GM23338 (cell line): ENCODE results near the gene DNMT1. TPM values are rescaled to one million over a fixed set of nuclear protein-coding genes. Genes with fewer than 3 reads are reported as not detected.

Experiments used
- ATAC-seq: fragments of 200-7000 bp; cut with Tn5 transposase; 3 replicates; pipeline ENCODE4 v1.9.1; 2020
- DNase-seq: peaks from one replicate; pipeline ENCODE4 v3.0.0-alpha.2; 2015; ENCODE audit warnings: low spot score
- H2AFZ ChIP-seq: fragments of 200-600 bp; sonication (generic); 2 replicates; pipeline ENCODE4 v1.8.0; 2016; ENCODE audit warnings: antibody characterized with exemption, mild to moderate bottlenecking, moderate library complexity
- H3F3A ChIP-seq: fragments of 200-600 bp; sonication (generic); replicated peaks from 2 replicates; pipeline ENCODE4 v1.8.0; 2017; ENCODE audit warnings: antibody characterized with exemption, mixed run types, low read depth
- H3K27ac ChIP-seq: fragments of 200-600 bp; sonication (generic); 2 replicates; pipeline ENCODE4 v1.6.1; 2016; ENCODE audit warnings: low read depth
- H3K27me3 ChIP-seq: fragments of 200-600 bp; sonication (generic); 2 replicates; pipeline ENCODE4 v1.8.0; 2016; ENCODE audit warnings: mild to moderate bottlenecking, mixed run types, moderate library complexity; ENCODE audit not compliant: insufficient read depth
- H3K36me3 ChIP-seq: fragments of 200-600 bp; sonication (generic); 2 replicates; pipeline ENCODE4 v1.8.0; 2016; ENCODE audit warnings: mild to moderate bottlenecking; ENCODE audit not compliant: insufficient read depth
- H3K4me1 ChIP-seq: fragments of 200-600 bp; sonication (generic); 2 replicates; pipeline ENCODE4 v1.8.0; 2016; ENCODE audit warnings: mild to moderate bottlenecking, moderate library complexity; ENCODE audit not compliant: insufficient read depth
- H3K4me2 ChIP-seq: fragments of 200-600 bp; sonication (generic); 2 replicates; pipeline ENCODE4 v1.7.1; 2017; ENCODE audit warnings: mixed run types
- H3K4me3 ChIP-seq: fragments of 200-600 bp; sonication (generic); 2 replicates; pipeline ENCODE4 v1.6.1; 2016; ENCODE audit warnings: mixed run types
- H3K79me2 ChIP-seq: fragments of 200-600 bp; sonication (generic); replicated peaks from 2 replicates; pipeline ENCODE4 v1.8.0; 2017; ENCODE audit warnings: mild to moderate bottlenecking; ENCODE audit not compliant: insufficient read depth
- H3K9me2 ChIP-seq: fragments of 200-600 bp; sonication (generic); 2 replicates; pipeline ENCODE4 v1.8.0; 2017; ENCODE audit not compliant: insufficient read depth
- H4K20me1 ChIP-seq: fragments of 200-600 bp; sonication (generic); replicated peaks from 2 replicates; pipeline ENCODE4 v1.8.0; 2017; ENCODE audit warnings: mild to moderate bottlenecking; ENCODE audit not compliant: insufficient read depth
- H3K27ac Mint-ChIP-seq: 2 replicates; pipeline ENCODE4 v1.8.0; 2020; ENCODE audit warnings: inconsistent platforms, mild to moderate bottlenecking, moderate library complexity, mixed read lengths
- H3K27me3 Mint-ChIP-seq: 3 replicates; pipeline ENCODE4 v1.8.0; 2022; ENCODE audit warnings: low read depth, mild to moderate bottlenecking, moderate library complexity, mixed read lengths, inconsistent platforms; ENCODE audit not compliant: insufficient read depth, poor library complexity
- H3K36me3 Mint-ChIP-seq: 3 replicates; pipeline ENCODE4 v1.8.0; 2021; ENCODE audit warnings: low read depth, mild to moderate bottlenecking, inconsistent platforms, moderate library complexity, mixed read lengths
- H3K4me1 Mint-ChIP-seq: 3 replicates; pipeline ENCODE4 v1.8.0; 2020; ENCODE audit warnings: mild to moderate bottlenecking, inconsistent platforms, mixed read lengths
- H3K4me3 Mint-ChIP-seq: 3 replicates; pipeline ENCODE4 v1.8.0; 2021; ENCODE audit warnings: moderate library complexity, mild to moderate bottlenecking, inconsistent platforms, mixed read lengths
- H3K9me3 Mint-ChIP-seq: 3 replicates; pipeline ENCODE4 v1.8.0; 2020; ENCODE audit warnings: moderate library complexity, mild to moderate bottlenecking, inconsistent platforms, mixed read lengths
- CREB1 ChIP-seq: fragments of 250-450 bp; sonication (Bioruptor Pico); IDR thresholded peaks from 2 replicates; pipeline ENCODE4 v1.5.0; 2020; ENCODE audit warnings: low read depth, mild to moderate bottlenecking, moderate library complexity
- CTCF ChIP-seq, 2 experiments: fragments of 200-600 bp in 1 of 2; sonication (generic) in 1 of 2; conservative IDR thresholded peaks; 2 replicates each; pipeline versions ENCODE4 v1.5.1 to v1.6.1; 2016 to 2017; ENCODE audit warnings: antibody characterized with exemption in 2 of 2, low read depth in 2 of 2, mild to moderate bottlenecking in 2 of 2, moderate library complexity in 1 of 2
- ETS1 ChIP-seq: IDR thresholded peaks from 2 replicates; pipeline ENCODE4 v1.6.1; 2016; ENCODE audit warnings: antibody characterized with exemption
- EZH2 ChIP-seq: fragments of 200-600 bp; sonication (generic); IDR thresholded peaks from one replicate; pipeline ENCODE4 v1.8.0; 2017; ENCODE audit warnings: antibody characterized with exemption, mild to moderate bottlenecking, low read depth; ENCODE audit not compliant: unreplicated experiment
- EZH2phosphoT487 ChIP-seq: fragments of 200-600 bp; sonication (generic); IDR thresholded peaks from one replicate; pipeline ENCODE4 v1.8.1; 2018; ENCODE audit warnings: antibody characterized with exemption; ENCODE audit not compliant: unreplicated experiment
- JUNB ChIP-seq: IDR thresholded peaks from one replicate; pipeline ENCODE4 v1.6.1; 2016; ENCODE audit warnings: antibody characterized with exemption; ENCODE audit not compliant: unreplicated experiment
- NANOG ChIP-seq: IDR thresholded peaks from 2 replicates; pipeline ENCODE4 v1.6.1; 2016; ENCODE audit warnings: antibody characterized with exemption, borderline replicate concordance
- POLR2AphosphoS5 ChIP-seq: IDR thresholded peaks from 2 replicates; pipeline ENCODE4 v1.6.1; 2016; ENCODE audit warnings: antibody characterized with exemption, low read depth
- REST ChIP-seq: IDR thresholded peaks from one replicate; pipeline ENCODE4 v1.6.1; 2018; ENCODE audit warnings: antibody characterized with exemption; ENCODE audit not compliant: unreplicated experiment
- STAT1 ChIP-seq: IDR thresholded peaks from one replicate; pipeline ENCODE4 v1.6.1; 2016; ENCODE audit warnings: antibody characterized with exemption; ENCODE audit not compliant: unreplicated experiment
- ZNF114 ChIP-seq: fragments of 250-450 bp; sonication (Bioruptor Pico); IDR thresholded peaks from 2 replicates; pipeline ENCODE4 v1.5.0; 2020; ENCODE audit warnings: mild to moderate bottlenecking, moderate library complexity
- ZNF331 ChIP-seq: fragments of 250-450 bp; sonication (Bioruptor Pico); IDR thresholded peaks from 2 replicates; pipeline ENCODE4 v1.5.0; 2020; ENCODE audit warnings: low read depth, mild to moderate bottlenecking, moderate library complexity
- ZNF462 ChIP-seq: fragments of 250-450 bp; sonication (Bioruptor Pico); IDR thresholded peaks from 2 replicates; pipeline ENCODE4 v1.5.0; 2020; ENCODE audit warnings: mild to moderate bottlenecking, moderate library complexity
- polyA plus RNA-seq: library from polyadenylated mRNA; unstranded; fragments of >200 nt; fragmentation: Nextera tagmentation; extraction: Ambion mirVana; gene quantifications from 2 replicates; pipeline ENCODE4 v1.2.1, GENCODE V29; 2016
- total RNA-seq: library from RNA; depleted of rRNA; stranded (reverse); fragments of >200 nt; shearing (Covaris generic); gene quantifications from 2 replicates; pipeline ENCODE4 v1.2.3, GENCODE V29; 2014

DNMT1 gene
- total and polyA plus RNA-seq, 2 experiments from 2014 or later, result 238 to 589 TPM

- Histone ChIP-seq H3K4me2 (no peak overlapping the region), H3K27ac (no peak overlapping the region), H3K36me3 (peaks cover 45% of the 10 kb centered on the region), H3K4me3 (no peak overlapping the region), H2AFZ (no peak overlapping the region), H3K9me2 (no peaks in the 10 kb centered on the region), H4K20me1 (peaks cover 8% of the 10 kb centered on the region), H3F3A (peaks cover 1% of the 10 kb centered on the region; the same call in 1 of the 2 replicates), H3K4me1 (no peaks in the 10 kb centered on the region), H3K27me3 (no peaks in the 10 kb centered on the region), H3K79me2 (no peaks in the 10 kb centered on the region)
- TF ChIP-seq ZNF331 (CRISPR knock-in tag) (no peak), STAT1 (no peak), NANOG (no peak), CREB1 (CRISPR knock-in tag) (no peak), ETS1 (no peak), CTCF (conservative IDR thresholded peaks at IDR 0.05; ENCODE audit: low read depth in 2 of 2) (no peak), EZH2phosphoT487 (no peak), ZNF114 (CRISPR knock-in tag) (no peak), JUNB (no peak), REST (no peak), EZH2 (no peak), POLR2AphosphoS5 (no peak), ZNF462 (no peak)
- H3K36me3 Mint-ChIP-seq, result peaks cover 83% of the 10 kb centered on the region
- no peak overlapping the region for H3K27ac Mint-ChIP-seq
- ATAC-seq, result no peak
- no peaks in the 10 kb centered on the region; the same call in 2 of the 3 replicates for H3K9me3 Mint-ChIP-seq
- DNase-seq, result no peak
- no peak overlapping the region for H3K4me3 Mint-ChIP-seq
- H3K27me3 Mint-ChIP-seq, result peaks cover 4% of the 10 kb centered on the region
- H3K4me1 Mint-ChIP-seq, result no peaks in the 10 kb centered on the region
Observed at GRCh38 chr19:10137751-10138682, 56.7 kb downstream of the DNMT1 start.
